ENCODE data around the gene BMX.

- TF ChIP-seq CTCF (IDR thresholded peaks at IDR 0.05) = no peak
- no peak for TF ChIP-seq POLR2A (IDR thresholded peaks at IDR 0.05)
Measured at GRCh38 chrX:15574017-15574416, 73.4 kb downstream of the BMX start.

Measured in adrenal gland (tissue), 5 donors.